GM15510 (cell line): Measurements from ENCODE around the gene PHRF1.
A peak's percentile ranks its signal among the peaks of the same experiment; 100 is the strongest.

Experiments
- POLR2A ChIP-seq: IDR thresholded peaks from 3 replicates; pipeline ENCODE4 v1.6.1; 2011; ENCODE audit warnings: borderline replicate concordance; ENCODE audit not compliant: insufficient read length; ENCODE audit errors: extremely low read depth

The PHRF1 gene

GRCh38 chr11:575996-576768, at the start of gene PHRF1:
TSS of gene PHRF1 (plus strand) at chr11:576470. CDS start at chr11:581513, 5,043 bp downstream.
- peak; percentile 82 for TF ChIP-seq POLR2A

- TF ChIP-seq POLR2A = no peak
Observed at GRCh38 chr11:528166-528814, 48.0 kb upstream of the PHRF1 start.

- no peak for TF ChIP-seq POLR2A
Observed at GRCh38 chr11:528815-529727, 47.2 kb upstream of the PHRF1 start.

GRCh38 chr11:529728-530411, 46.4 kb upstream of the PHRF1 start:
- no peak for TF ChIP-seq POLR2A

GRCh38 chr11:530960-531831, 45.1 kb upstream of the PHRF1 start:
- TF ChIP-seq POLR2A = no peak

GRCh38 chr11:531919-532526, 44.2 kb upstream of the PHRF1 start:
- no peak for TF ChIP-seq POLR2A

- no peak for TF ChIP-seq POLR2A
Observed at GRCh38 chr11:532527-532985, 43.7 kb upstream of the PHRF1 start.

GRCh38 chr11:532986-533585, 43.2 kb upstream of the PHRF1 start:
- no peak for TF ChIP-seq POLR2A

- TF ChIP-seq POLR2A = no peak
Observed at GRCh38 chr11:533586-534395, 42.5 kb upstream of the PHRF1 start.

GRCh38 chr11:534396-535209, 41.7 kb upstream of the PHRF1 start:
- no peak for TF ChIP-seq POLR2A

- no peak for TF ChIP-seq POLR2A
Observed at GRCh38 chr11:535210-535518, 41.1 kb upstream of the PHRF1 start.
